ENCODE measurements around the gene BCAS1. TPM values are rescaled to one million over a fixed set of nuclear protein-coding genes. Genes with fewer than 3 reads are reported as not detected.
"Not testable (repeated sequence)": the region's sequence is repeated elsewhere in the genome, so short reads cannot be mapped to it uniquely, and the experiment has no call there.

The BCAS1 gene
- total and polyA plus RNA-seq, 2 donors: 0.38 to 1.5 TPM

GRCh38 chr20:54011346-54011745 is 59.0 kb downstream of the BCAS1 start:
- Histone ChIP-seq H3K27me3 (ENCODE audit: control insufficient read depth in 2 of 2, insufficient read depth in 1 of 2, low read length in 1 of 2) (no peaks in the 10 kb centered on the region), H3K4me3 (ENCODE audit: low read length in 2 of 2) (no peak overlapping the region), H3K36me3 (ENCODE audit: control insufficient read depth in 2 of 2, insufficient read depth in 2 of 2, low read length in 1 of 2) (no peaks in the 10 kb centered on the region), H3K9me3 (ENCODE audit: control insufficient read depth in 2 of 2, insufficient read depth in 1 of 2, low read length in 1 of 2) (no peaks in the 10 kb centered on the region), H3K27ac (ENCODE audit: low read depth in 1 of 2, low read length in 1 of 2) (no peak overlapping the region), H3K4me1 (ENCODE audit: control insufficient read depth in 2 of 2, insufficient read depth in 2 of 2, low read length in 2 of 2) (no peaks in the 10 kb centered on the region)
- 80% methylated on average over 4 of the region's 4 CpGs for WGBS
- no peak for DNase-seq (ENCODE audit: low read depth in 6 of 9, low spot score in 9 of 9)

GRCh38 chr20:54006216-54006615 is 64.2 kb downstream of the BCAS1 start:
- H3K4me3 ChIP-seq (ENCODE audit: low read length in 2 of 2); H3K36me3 ChIP-seq (ENCODE audit: control insufficient read depth in 2 of 2, insufficient read depth in 2 of 2, low read length in 1 of 2); H3K27ac ChIP-seq (ENCODE audit: low read depth in 1 of 2, low read length in 1 of 2); DNase-seq (ENCODE audit: low read depth in 6 of 9, low spot score in 9 of 9); H3K9me3 ChIP-seq (ENCODE audit: control insufficient read depth in 2 of 2, insufficient read depth in 1 of 2, low read length in 1 of 2); H3K27me3 ChIP-seq (ENCODE audit: control insufficient read depth in 2 of 2, insufficient read depth in 1 of 2, low read length in 1 of 2); H3K4me1 ChIP-seq (ENCODE audit: control insufficient read depth in 2 of 2, insufficient read depth in 2 of 2, low read length in 2 of 2): not testable (repeated sequence)
- 96% methylated on average over 7 of the region's 7 CpGs for WGBS

- no peak overlapping the region for H3K27ac ChIP-seq (ENCODE audit: low read depth in 1 of 2, low read length in 1 of 2)
Measured at GRCh38 chr20:54005524-54005923, 64.9 kb downstream of the BCAS1 start.

GRCh38 chr20:54004445-54004844 is 65.9 kb downstream of the BCAS1 start:
- H3K4me3 ChIP-seq (ENCODE audit: low read length in 2 of 2): no peak overlapping the region
- H3K4me1 ChIP-seq (ENCODE audit: control insufficient read depth in 2 of 2, insufficient read depth in 2 of 2, low read length in 2 of 2): no peaks in the 10 kb centered on the region
- no peak overlapping the region for H3K27ac ChIP-seq (ENCODE audit: low read depth in 1 of 2, low read length in 1 of 2)
- H3K36me3 ChIP-seq (ENCODE audit: control insufficient read depth in 2 of 2, insufficient read depth in 2 of 2, low read length in 1 of 2): no peaks in the 10 kb centered on the region
- H3K9me3 ChIP-seq (ENCODE audit: control insufficient read depth in 2 of 2, insufficient read depth in 1 of 2, low read length in 1 of 2): no peaks in the 10 kb centered on the region
- H3K27me3 ChIP-seq (ENCODE audit: control insufficient read depth in 2 of 2, insufficient read depth in 1 of 2, low read length in 1 of 2): no peaks in the 10 kb centered on the region
- no peak for DNase-seq (ENCODE audit: low read depth in 6 of 9, low spot score in 9 of 9)

More at GRCh38 chr20:54005524-54005923, 64.9 kb downstream of the BCAS1 start:
- H3K4me1 ChIP-seq (ENCODE audit: control insufficient read depth in 2 of 2, insufficient read depth in 2 of 2, low read length in 2 of 2): no peaks in the 10 kb centered on the region
- no peaks in the 10 kb centered on the region for H3K27me3 ChIP-seq (ENCODE audit: control insufficient read depth in 2 of 2, insufficient read depth in 1 of 2, low read length in 1 of 2)
- DNase-seq (ENCODE audit: low read depth in 6 of 9, low spot score in 9 of 9): no peak
- no peaks in the 10 kb centered on the region for H3K9me3 ChIP-seq (ENCODE audit: control insufficient read depth in 2 of 2, insufficient read depth in 1 of 2, low read length in 1 of 2)
- 96% methylated on average over 4 of the region's 4 CpGs for WGBS
- no peak overlapping the region for H3K4me3 ChIP-seq (ENCODE audit: low read length in 2 of 2)
- H3K36me3 ChIP-seq (ENCODE audit: control insufficient read depth in 2 of 2, insufficient read depth in 2 of 2, low read length in 1 of 2): no peaks in the 10 kb centered on the region

- Histone ChIP-seq H3K27ac (ENCODE audit: low read depth in 1 of 2, low read length in 1 of 2) (no peak overlapping the region), H3K4me3 (ENCODE audit: low read length in 2 of 2) (no peak overlapping the region), H3K4me1 (ENCODE audit: control insufficient read depth in 2 of 2, insufficient read depth in 2 of 2, low read length in 2 of 2) (no peaks in the 10 kb centered on the region), H3K36me3 (ENCODE audit: control insufficient read depth in 2 of 2, insufficient read depth in 2 of 2, low read length in 1 of 2) (no peaks in the 10 kb centered on the region), H3K9me3 (ENCODE audit: control insufficient read depth in 2 of 2, insufficient read depth in 1 of 2, low read length in 1 of 2) (no peaks in the 10 kb centered on the region), H3K27me3 (ENCODE audit: control insufficient read depth in 2 of 2, insufficient read depth in 1 of 2, low read length in 1 of 2) (no peaks in the 10 kb centered on the region)
- no peak for DNase-seq (ENCODE audit: low read depth in 6 of 9, low spot score in 9 of 9)
- 94% methylated on average over 3 of the region's 3 CpGs for WGBS
Measured at GRCh38 chr20:54002741-54003140, 67.7 kb downstream of the BCAS1 start.

GRCh38 chr20:54002056-54002575 is 68.3 kb downstream of the BCAS1 start:
- WGBS: 84% methylated on average over 2 of the region's 2 CpGs
- no peaks in the 10 kb centered on the region for H3K27me3 ChIP-seq (ENCODE audit: control insufficient read depth in 2 of 2, insufficient read depth in 1 of 2, low read length in 1 of 2)

GRCh38 chr20:54000914-54001313 is 69.5 kb downstream of the BCAS1 start:
- no peak for DNase-seq (ENCODE audit: low read depth in 6 of 9, low spot score in 9 of 9)
- no peak overlapping the region for H3K4me3 ChIP-seq (ENCODE audit: low read length in 2 of 2)
- no peaks in the 10 kb centered on the region for H3K4me1 ChIP-seq (ENCODE audit: control insufficient read depth in 2 of 2, insufficient read depth in 2 of 2, low read length in 2 of 2)
- H3K36me3 ChIP-seq (ENCODE audit: control insufficient read depth in 2 of 2, insufficient read depth in 2 of 2, low read length in 1 of 2): no peaks in the 10 kb centered on the region
- H3K27me3 ChIP-seq (ENCODE audit: control insufficient read depth in 2 of 2, insufficient read depth in 1 of 2, low read length in 1 of 2): no peaks in the 10 kb centered on the region
- 95% methylated on average over 2 of the region's 2 CpGs for WGBS
- H3K9me3 ChIP-seq (ENCODE audit: control insufficient read depth in 2 of 2, insufficient read depth in 1 of 2, low read length in 1 of 2): no peaks in the 10 kb centered on the region
- no peak overlapping the region for H3K27ac ChIP-seq (ENCODE audit: low read depth in 1 of 2, low read length in 1 of 2)

More at GRCh38 chr20:54002056-54002575, 68.3 kb downstream of the BCAS1 start:
- DNase-seq (ENCODE audit: low read depth in 6 of 9, low spot score in 9 of 9): no peak
- H3K4me3 ChIP-seq (ENCODE audit: low read length in 2 of 2): no peak overlapping the region
- H3K36me3 ChIP-seq (ENCODE audit: control insufficient read depth in 2 of 2, insufficient read depth in 2 of 2, low read length in 1 of 2): no peaks in the 10 kb centered on the region
- H3K9me3 ChIP-seq (ENCODE audit: control insufficient read depth in 2 of 2, insufficient read depth in 1 of 2, low read length in 1 of 2): no peaks in the 10 kb centered on the region
- no peaks in the 10 kb centered on the region for H3K4me1 ChIP-seq (ENCODE audit: control insufficient read depth in 2 of 2, insufficient read depth in 2 of 2, low read length in 2 of 2)
- no peak overlapping the region for H3K27ac ChIP-seq (ENCODE audit: low read depth in 1 of 2, low read length in 1 of 2)

- Histone ChIP-seq H3K4me3 (ENCODE audit: low read length in 2 of 2) (no peak overlapping the region), H3K36me3 (ENCODE audit: control insufficient read depth in 2 of 2, insufficient read depth in 2 of 2, low read length in 1 of 2) (no peaks in the 10 kb centered on the region), H3K4me1 (ENCODE audit: control insufficient read depth in 2 of 2, insufficient read depth in 2 of 2, low read length in 2 of 2) (no peaks in the 10 kb centered on the region), H3K27ac (ENCODE audit: low read depth in 1 of 2, low read length in 1 of 2) (no peak overlapping the region), H3K9me3 (ENCODE audit: control insufficient read depth in 2 of 2, insufficient read depth in 1 of 2, low read length in 1 of 2) (no peaks in the 10 kb centered on the region), H3K27me3 (ENCODE audit: control insufficient read depth in 2 of 2, insufficient read depth in 1 of 2, low read length in 1 of 2) (no peaks in the 10 kb centered on the region)
- no peak for DNase-seq (ENCODE audit: low read depth in 6 of 9, low spot score in 9 of 9)
Measured at GRCh38 chr20:54000262-54000661, 70.1 kb downstream of the BCAS1 start.

GRCh38 chr20:53999077-53999476 is 71.3 kb downstream of the BCAS1 start:
- WGBS: 99% methylated on average over 3 of the region's 3 CpGs
- H3K4me3 ChIP-seq (ENCODE audit: low read length in 2 of 2): no peak overlapping the region
- H3K36me3 ChIP-seq (ENCODE audit: control insufficient read depth in 2 of 2, insufficient read depth in 2 of 2, low read length in 1 of 2): no peaks in the 10 kb centered on the region
- H3K9me3 ChIP-seq (ENCODE audit: control insufficient read depth in 2 of 2, insufficient read depth in 1 of 2, low read length in 1 of 2): no peaks in the 10 kb centered on the region
- H3K27me3 ChIP-seq (ENCODE audit: control insufficient read depth in 2 of 2, insufficient read depth in 1 of 2, low read length in 1 of 2): no peaks in the 10 kb centered on the region
- DNase-seq (ENCODE audit: low read depth in 6 of 9, low spot score in 9 of 9): no peak
- H3K4me1 ChIP-seq (ENCODE audit: control insufficient read depth in 2 of 2, insufficient read depth in 2 of 2, low read length in 2 of 2): no peaks in the 10 kb centered on the region
- no peak overlapping the region for H3K27ac ChIP-seq (ENCODE audit: low read depth in 1 of 2, low read length in 1 of 2)

Measured in thymus (tissue), 11 donors.